Measurements from ENCODE around the gene RBM20.
"Not testable (repeated sequence)": the region's sequence is repeated elsewhere in the genome, so short reads cannot be mapped to it uniquely, and the experiment has no call there.

Gene RBM20

DNA sequence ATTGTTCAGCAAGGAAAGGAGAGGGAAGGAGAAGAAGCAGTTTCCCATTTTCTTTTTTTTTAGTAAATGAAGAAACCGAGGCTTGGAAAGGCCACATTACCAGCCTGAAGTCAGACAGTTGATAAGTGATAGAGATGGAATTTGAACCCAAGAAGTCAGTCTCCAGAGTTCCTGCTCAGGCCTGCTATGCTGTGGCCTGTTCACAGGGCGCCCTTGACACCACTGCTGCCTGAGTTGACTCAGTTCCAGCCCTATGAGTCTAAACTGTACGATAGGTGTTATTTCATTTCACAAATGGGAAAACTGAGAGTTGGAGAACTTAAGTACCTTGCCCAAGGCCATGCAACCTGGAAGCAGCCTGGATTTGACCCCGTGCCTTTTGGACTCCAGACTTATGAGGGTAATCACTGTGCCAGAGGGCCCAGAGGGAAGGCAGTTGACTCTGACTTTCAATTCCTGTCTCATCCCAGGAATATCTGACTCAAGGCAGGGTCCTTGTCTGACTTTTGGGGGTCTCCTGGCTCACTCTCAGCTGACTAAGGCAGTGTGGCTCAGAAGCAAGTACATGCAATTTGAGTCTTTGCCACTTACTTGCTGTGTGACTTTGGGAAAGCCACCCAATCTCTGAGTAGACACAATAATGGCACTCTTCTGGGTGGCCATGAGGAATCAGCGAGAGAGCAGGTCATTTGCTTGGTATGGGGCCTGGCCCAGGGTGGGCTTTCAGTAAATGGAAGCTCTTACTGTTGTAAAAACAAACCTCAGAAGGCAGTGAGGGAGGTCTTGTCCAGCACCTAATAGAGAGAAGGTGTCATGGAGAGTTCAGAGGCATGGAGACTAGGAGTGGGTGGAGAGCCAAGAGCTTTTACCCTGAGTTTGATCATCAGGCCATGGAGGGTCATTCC lies 17.9 kb upstream of the RBM20 start:
- no peak for DNase-seq

DNA sequence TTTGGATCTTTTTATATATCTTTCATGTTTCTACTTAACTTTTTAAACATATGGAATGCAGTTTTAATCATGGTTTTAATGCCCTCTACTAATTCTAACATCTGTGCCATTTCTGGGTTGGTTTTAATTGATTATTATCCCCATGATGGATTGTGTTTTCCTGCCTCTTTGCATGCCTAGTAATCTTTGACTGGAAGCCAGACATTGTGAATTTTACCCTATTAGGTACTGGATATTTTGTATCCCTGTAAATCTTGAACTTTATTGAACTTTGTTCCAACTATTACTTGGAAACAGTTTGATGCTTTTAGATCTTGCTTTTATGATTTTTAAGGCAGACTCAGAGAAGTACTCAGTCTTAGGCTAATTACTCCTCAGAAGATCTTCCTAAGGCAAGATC lies 16.0 kb upstream of the RBM20 start:
- no peak for DNase-seq

DNA sequence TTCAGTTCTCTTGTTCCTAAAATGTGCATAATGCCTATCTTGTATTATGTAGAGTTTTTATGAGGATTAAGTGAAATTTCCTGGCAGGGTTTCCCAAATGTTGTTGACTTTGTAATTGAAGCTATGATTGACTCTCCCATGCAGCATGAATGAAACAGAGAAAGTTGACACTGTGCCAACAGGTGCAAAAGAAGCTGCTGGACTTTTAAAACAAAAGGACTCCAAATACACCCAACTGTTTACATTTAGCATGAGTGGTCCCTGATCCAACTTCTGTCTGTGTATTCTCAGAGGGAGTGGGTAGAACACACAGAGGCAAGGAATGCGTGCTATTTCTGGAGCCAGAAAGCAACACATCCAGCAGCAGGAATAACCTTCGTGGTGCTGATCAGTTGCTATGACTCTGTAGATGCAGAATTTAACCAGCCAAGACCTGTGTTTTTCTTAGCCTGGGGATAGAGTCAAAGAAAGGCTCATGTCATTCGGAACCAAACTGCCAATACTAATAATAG lies 14.4 kb upstream of the RBM20 start:
- DNase-seq = peak; percentile 46

DNA sequence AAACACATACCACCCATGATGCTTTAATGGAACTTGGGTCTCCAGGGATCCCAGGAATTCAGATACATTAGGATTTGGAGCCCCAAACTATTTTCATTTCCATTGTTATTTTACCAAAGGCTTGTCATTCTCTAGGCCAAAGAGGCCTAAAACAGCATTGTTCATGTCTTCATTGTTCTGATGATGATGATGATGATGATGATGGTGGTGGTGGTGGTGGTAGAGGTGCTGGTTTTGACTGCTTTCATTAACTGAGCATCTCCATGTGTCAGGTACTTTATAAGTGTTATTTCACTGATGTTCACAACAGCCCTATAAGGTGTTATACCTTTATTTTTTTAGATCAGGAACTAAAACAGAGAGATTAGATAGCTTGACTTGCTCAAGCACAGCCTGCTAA lies 12.2 kb upstream of the RBM20 start:
- no peak for DNase-seq

DNA sequence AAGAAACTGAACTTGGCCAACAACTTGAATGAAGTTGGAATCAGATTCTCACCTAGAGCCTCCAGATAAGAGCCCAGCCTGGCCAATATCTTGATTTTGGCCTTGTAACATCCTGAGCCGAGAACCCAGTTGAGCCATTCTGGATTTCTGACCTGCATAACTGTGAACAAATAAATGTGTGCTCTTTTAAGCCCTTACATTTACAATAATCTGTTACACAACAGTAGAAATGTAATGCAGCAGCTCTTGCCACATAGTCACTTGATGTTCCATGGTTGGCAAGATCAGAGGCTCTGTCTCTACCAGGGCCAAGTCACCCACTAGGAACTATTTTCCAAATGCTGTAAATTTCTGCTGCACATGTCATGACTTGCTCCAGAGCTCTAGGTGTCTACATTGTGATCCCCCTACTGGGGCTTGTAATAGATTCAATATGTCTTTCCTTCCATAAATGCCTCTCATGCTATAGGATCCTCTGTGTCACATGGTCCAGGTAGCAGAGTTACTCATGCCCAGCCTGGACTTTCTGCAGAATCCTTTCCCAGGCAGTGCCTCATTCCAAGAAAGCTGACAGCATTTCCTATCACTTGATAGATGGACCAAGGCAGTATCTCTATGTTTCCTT lies 11.4 kb upstream of the RBM20 start:
- DNase-seq = no peak

DNA sequence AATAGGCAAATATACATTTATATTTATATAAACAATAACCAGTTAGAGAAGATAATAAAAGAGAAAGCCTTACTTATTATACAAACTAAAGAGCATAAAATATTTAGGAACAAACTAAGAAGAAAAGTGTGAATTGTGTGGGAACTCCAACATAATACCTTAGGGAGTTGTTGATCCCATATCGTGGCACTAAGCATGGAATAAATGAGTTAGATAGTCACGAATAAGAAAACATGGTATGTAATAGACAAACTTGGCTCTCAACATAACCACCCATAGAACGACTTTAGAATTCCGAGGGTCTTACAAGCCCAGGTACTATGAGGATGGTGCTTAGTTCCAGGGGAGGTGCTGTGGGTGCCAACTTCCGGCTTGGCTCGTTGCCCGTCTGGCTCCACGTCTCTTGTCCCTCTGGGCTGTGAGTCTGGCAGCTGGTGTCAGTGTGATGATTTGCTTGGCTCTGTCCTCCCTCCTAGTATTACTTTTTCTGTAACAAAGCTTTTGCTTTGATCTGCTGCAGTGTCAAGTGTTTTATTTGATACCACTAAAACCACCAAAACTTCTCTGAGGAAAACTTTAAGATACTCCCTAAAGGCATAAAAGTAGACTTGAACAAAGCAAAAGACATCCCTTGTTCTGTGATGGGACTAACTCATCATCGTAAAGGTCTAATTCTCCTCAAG lies 9.5 kb upstream of the RBM20 start:
- peak; percentile 10 for DNase-seq

DNA sequence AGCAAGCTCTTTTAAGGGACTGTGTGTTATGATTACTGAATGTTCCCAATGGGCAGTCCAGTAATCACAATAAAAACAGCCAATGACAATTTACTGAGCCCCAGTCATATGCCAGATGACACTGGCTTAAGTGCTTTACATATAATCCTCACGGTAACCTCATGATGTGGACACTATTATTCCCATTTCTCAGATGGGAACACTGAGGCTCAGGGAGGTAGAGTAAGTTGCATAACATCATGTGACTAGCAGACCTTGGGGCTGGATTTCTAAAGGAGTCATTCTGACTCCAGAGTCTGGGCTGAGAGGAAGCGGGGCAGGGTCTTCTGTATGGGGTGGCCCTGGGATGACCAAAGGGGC lies 7.6 kb upstream of the RBM20 start:
- no peak for DNase-seq

DNA sequence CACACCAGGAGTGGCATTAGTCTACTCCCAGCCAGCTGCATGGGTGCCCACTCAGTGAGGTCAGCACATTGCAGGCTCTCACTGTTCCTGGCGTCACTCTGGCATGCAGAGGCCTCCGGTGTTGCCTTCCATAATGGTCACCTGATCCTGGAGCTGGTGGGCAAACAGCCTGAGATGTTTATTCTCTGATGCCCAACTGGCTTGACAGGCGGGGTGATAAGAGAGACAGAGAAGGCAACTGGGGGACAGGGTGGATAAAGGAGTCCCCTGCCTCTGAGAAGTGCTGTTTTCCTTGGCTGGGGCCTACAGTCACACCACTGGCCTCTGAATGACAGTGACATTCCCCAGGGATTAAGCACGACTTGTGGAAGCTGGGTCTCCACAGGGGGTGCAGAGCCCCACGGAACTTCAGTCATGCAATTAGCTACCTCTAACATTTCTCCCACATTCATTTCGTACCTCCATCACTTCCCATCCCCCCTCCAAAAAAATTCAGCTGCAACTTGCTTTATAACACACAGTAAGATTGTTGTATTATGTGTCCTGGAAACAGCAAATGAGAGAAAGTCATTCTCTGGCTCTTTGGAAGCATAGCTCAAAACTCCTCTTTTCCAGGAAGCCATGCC lies 7.1 kb upstream of the RBM20 start:
- no peak for DNase-seq

DNA sequence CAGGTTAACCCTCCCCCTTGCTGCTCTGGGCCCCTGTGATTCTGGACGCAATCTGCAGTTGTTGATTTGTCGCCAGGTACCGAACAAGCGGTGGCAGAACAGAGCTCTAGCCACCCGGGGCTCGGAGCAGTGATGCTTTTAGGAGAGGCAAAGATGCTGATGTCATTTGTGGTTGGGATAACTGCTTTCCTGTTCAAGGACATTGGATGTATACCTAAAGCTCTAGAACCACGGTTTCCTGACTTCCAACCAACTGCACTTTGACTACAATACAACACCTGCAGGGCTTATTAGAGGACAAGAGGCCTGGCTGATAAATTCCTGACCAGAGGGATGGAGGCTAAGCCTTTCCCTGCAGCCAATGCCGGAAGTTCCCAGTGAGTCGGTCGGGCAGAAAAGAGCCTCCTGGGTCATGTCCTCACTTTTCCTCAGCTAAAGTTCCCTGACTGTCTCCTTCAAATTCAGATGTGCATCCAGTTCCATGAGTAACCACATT lies 6.5 kb upstream of the RBM20 start:
- DNase-seq = no peak

DNA sequence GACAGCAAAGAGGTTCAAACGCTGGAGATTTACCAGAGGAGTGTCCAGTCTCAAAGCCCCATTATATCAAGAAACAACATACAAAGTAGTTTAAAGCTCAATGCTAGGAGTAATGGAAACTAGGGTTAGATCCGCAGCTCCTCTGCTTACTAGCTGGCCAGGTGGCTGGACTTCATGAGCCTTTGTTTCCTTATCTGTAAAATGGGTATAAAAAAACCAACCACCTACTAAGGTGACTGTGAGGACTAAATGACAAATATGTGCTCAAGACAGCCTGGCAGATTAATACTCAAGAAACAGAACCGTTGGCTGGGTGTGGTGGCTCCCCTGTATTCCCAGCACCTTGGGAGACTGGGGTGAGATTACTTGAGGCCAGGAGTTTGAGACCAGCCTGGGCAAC lies 5.8 kb upstream of the RBM20 start:
- DNase-seq = no peak

DNA sequence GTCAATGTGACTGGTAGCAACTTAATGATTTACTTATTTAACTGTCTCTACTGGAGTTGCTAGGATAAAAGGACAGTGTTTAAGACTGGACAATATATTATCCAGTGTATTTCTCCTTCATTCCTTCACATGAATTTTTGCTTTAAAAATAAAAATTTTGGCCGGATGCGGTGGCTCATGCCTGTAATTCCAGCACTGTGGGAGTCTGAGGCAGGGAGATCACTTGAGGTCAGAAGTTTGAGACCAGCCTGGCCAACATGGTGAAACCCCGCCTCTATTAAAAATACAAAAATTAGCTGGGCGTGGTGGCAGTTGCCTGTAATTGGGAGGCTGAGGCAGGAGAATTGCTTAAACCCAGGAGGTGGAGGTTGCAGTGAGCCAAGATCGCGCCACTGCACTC lies 5.1 kb upstream of the RBM20 start:
- DNase-seq = not testable (repeated sequence)

DNA sequence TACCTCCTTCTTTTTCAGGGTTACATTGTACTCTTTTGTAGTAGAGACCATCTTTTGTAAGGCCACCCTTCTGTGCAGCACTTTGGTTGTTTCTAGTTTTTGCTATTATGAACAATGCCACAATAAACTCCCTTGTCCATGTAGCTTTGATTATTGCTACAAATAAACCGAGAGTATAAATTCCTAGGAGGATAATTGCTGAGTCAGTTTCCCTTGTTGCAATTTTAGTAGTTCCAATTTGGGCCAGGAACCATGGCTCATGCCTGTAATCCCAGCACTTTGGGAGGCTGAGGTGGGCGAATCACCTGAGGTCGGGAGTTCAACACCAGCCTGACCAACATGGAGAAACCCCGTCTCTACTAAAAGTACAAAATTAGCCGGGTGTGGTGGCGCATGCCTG lies 4.3 kb upstream of the RBM20 start:
- DNase-seq = not testable (repeated sequence)

DNA sequence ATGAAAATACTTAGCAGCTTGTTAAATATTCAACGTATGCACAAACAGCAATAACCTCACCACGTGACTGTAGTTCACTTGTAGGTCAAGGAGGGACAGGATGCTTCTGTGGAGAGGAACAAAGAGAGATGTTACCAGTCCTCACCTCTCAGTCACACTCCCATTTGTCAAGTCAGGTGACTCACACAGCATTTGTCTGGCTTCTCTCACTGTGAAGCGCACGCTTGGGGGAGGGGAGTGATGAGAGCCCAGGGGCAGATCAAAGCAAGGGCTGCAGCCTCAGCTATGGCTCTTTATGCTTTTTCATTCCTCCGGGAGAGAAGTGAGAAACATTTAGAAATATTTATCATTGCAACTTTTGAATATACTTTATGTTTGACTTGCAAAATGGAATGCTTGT lies 2.9 kb upstream of the RBM20 start:
- no peak for DNase-seq

DNA sequence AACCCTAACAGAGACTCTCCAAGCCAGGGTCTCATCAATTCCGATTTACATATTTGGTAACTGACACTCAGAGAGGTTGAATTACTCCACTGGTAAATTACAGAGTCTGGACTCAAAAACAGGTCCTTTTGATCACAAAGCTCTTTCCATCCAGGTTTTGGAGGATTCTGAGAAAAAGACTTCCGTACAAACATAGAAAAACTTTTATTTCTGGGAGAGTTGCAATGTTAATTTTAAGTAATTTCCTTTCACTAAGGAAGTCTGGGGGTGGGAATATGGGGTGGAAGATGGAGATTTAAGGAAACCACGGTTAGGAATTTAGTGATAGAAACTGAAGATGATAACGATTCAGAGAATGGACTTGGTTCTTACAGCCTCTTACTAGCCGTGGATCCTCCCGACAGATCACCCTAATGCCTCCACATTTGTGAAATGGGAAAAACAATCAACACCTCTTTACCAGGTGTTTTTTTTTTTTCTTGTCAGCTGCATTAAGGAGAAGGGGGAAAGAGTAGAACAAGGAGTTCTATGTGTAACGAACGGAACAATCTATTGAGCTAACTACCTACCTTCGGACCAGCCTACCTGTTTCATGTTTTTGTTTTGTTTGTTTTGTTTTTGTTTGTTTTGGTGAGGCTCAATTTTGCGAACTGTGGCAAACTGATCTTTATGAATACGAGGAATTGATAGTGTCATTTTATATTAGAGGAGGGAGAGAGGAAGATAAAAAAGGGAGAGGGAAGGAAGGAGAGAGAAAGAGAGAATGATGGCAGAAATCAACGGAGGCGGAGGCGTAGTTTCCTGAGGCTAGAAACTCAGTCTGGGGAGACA lies 1.7 kb upstream of the RBM20 start:
- no peak for DNase-seq

DNA sequence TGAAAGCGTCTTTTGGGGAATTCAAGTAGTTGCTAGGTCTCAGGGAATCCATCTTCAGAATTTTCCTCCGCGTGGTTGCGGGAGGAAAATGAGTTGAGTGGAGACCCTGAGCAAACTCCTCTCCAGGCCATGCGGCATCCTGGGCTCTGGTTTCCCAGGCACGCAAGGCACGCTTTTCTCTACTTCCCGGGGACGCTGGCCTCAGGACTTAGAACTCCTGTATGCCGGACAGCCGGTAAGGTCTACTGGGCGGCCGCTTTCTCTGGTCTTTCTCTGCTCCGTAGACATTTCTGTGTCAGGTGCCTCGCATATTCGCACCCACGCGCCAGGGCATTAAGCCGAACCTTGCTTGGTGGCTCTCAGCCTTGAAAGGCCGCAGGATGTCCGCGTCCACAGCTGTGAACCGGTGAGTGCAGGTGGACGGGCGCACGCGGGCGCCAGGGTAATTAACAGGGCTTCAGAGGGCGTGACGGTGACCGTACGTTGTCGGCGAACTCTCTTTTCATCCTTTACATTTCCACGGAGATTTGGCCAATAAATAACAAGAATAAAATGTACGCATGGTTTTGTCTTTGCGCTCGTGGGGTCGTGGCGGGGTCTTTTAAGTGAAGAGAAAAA lies 992 bp upstream of the RBM20 start:
- no peak for DNase-seq

DNA sequence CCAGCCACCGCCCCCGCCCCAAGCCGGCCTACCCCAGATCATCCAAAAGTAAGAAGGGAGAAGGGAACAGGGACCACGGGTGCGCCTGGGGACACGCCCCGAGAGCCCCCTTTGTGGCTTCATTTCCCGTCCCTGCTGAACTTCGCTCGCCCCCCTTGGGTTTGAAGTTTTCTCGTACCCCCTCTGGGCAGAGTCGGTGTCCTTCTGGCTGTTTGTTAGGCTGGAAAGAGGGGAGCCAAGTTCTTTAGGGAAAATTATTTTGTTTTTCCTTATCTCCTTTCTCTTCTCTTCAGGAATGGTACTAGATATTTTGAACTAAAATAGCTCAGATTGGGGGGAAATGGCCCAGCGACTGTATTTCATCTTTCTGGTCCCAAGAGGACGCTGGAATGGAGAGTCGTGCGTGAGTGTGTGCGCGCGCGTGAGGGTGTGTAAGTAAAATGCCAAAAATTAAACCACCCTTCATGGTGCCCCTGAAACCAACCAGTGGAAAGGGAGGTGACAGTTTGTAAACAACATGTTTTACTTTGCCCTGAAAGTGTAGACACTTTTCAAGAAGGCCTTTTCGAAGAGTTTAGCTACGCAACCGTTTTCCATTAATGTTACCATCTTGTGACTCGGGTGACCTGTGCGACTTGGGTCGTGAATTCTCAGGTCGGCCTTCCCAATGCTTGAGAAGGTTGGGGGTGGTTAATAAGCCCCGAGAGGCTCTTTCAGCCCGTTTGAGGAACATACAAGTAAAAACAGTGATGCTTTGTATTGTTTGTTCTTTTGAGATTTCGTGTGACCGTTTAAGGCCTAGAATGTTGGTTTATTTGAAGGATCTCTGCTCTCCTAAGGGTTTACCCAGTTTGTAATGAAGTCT lies 694 bp downstream of the RBM20 start:
- no peak for DNase-seq

DNA sequence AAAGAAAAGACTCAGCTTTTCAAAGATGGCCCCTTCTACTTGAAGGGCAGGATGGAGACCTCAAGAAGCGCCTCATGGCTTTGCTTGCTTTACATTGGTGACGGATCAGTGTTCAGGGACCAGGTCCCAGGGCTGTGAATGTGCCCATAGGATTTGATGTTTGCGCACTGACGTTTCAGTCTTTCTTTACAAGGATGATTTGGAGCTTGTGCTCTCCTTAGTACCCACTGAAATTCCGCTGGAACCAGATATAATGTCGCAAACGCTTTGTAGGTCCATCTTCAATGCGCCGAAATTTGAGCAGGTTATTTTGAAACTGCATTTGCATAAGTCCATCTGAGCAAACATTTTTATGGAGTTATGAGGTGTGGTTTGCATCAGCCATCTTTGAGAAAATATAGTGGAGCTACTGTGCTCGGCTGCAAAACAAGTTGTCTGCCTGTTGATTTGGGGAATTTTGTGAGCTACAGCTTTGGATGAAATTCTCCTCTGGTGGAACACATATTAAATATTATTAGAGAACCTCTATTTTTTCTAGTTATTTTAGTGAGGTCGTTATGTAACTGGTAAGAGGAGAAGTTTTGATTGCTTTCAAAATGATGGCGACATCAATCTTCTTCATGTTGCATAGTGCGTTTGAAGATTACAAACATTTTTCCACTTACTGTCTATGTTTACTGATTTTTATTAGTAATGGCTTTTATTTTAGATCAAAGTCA lies 2.4 kb downstream of the RBM20 start:
- no peak for DNase-seq

DNA sequence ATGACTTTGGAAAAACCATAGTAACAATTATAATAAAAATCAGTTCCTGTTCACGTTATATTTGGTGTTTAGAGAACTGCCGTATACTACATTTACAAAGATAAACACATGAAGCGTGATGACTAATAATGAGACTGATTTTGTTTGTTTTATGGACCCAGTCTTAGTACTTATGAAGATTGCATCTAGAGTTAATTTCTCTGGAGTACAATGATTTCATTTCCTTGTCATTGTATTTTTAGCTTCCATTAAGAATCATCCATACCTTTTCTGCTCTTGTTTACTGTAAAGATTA lies 2.9 kb downstream of the RBM20 start:
- no peak for DNase-seq

DNA sequence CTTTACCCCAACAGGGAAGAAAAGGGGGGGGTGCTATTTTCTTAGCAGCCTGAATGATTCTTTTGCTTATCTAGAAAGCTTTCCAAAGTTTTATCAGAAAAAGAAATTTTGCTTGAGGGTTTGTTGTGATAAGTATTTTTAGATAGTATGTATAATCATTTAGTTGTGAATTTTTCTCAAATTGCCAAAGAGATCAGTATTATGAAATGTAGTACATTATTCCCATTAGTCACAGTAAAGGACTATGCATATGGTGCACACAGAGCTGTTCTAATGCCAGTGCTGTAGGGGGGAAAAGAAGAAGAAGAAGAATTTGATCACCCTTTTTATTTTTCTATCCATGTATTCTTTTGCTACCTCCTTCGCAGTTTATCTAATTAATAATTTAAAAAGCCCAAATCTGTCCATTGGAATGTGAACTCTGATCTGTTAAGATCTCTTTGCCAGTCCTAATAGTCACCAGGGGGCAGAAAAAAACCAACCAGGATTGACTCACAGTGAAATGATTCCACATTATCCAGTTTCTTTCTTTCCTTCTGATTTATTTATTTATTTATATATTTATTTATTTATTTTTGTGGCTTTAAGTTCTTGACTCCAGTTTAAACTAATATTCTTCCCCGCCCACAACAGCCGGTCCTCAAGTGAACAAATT lies 4.7 kb downstream of the RBM20 start:
- DNase-seq = no peak
